CD14-positive monocyte (primary cell): Measurements from ENCODE around the gene SIRPA. TPM values are rescaled to one million over a fixed set of nuclear protein-coding genes. Genes with fewer than 3 reads are reported as not detected.

Source experiments
- DNase-seq, 3 donors: peaks; one replicate each; pipeline ENCODE4 v3.0.0-alpha.2; 2011 to 2022
- H2AFZ ChIP-seq: 2 replicates; pipeline ENCODE4 v1.6.0; 2012; ENCODE audit warnings: mild to moderate bottlenecking, low read depth, low read length, inconsistent platforms; ENCODE audit not compliant: insufficient read depth, poor library complexity, severe bottlenecking
- H3K27ac ChIP-seq, 2 donors: 1 replicate in 1 of 2; 2 replicates in 1 of 2; pipeline ENCODE4 v1.5.1; 2012 to 2013; ENCODE audit warnings: low read length in 2 of 2, control low read depth in 1 of 2, inconsistent platforms in 1 of 2, low read depth in 1 of 2, mild to moderate bottlenecking in 1 of 2
- H3K27me3 ChIP-seq, 2 donors: one replicate each; pipeline versions ENCODE4 v1.6.0 to v1.6.1; 2011 to 2013; ENCODE audit warnings: low read length in 2 of 2; ENCODE audit not compliant: control insufficient read depth in 2 of 2, insufficient read depth in 2 of 2
- H3K36me3 ChIP-seq, 2 donors: replicated peaks in 1 of 2; 1 replicate in 1 of 2; 2 replicates in 1 of 2; pipeline versions ENCODE4 v1.5.1 to v1.6.1; 2012 to 2013; ENCODE audit warnings: low read length in 2 of 2, control low read depth in 1 of 2, inconsistent platforms in 1 of 2, mild to moderate bottlenecking in 1 of 2; ENCODE audit not compliant: insufficient read depth in 2 of 2, control insufficient read depth in 1 of 2
- H3K4me1 ChIP-seq, 2 donors: 1 replicate in 1 of 2; 2 replicates in 1 of 2; pipeline versions ENCODE4 v1.5.1 to v1.6.1; 2012 to 2013; ENCODE audit warnings: low read length in 2 of 2, control low read depth in 1 of 2, inconsistent platforms in 1 of 2, mild to moderate bottlenecking in 1 of 2, moderate library complexity in 1 of 2; ENCODE audit not compliant: insufficient read depth in 2 of 2, control insufficient read depth in 1 of 2
- H3K4me2 ChIP-seq: replicated peaks from 2 replicates; pipeline ENCODE3; 2012; ENCODE audit warnings: low read length, moderate library complexity, mild to moderate bottlenecking; ENCODE audit not compliant: poor library complexity, severe bottlenecking; ENCODE audit errors: extremely low read depth
- H3K4me3 ChIP-seq, 3 experiments: fragments of 200-600 bp in 1 of 3; sonication (generic) in 1 of 3; replicated peaks in 1 of 3; 1 replicate in 2 of 3; 2 replicates in 1 of 3; pipeline ENCODE4 v1.5.1; 2011 to 2013; ENCODE audit warnings: low read length in 3 of 3, mild to moderate bottlenecking in 3 of 3, control low read depth in 2 of 3, low read depth in 2 of 3, inconsistent platforms in 1 of 3, moderate library complexity in 1 of 3
- H3K79me2 ChIP-seq: 2 replicates; pipeline ENCODE4 v1.6.0; 2012; ENCODE audit warnings: mild to moderate bottlenecking, control low read depth, inconsistent platforms, low read length, moderate library complexity; ENCODE audit not compliant: insufficient read depth
- H3K9ac ChIP-seq: 2 replicates; pipeline ENCODE4 v1.6.0; 2017; ENCODE audit warnings: low read length, mild to moderate bottlenecking; ENCODE audit not compliant: insufficient read depth, poor library complexity, severe bottlenecking
- H3K9me3 ChIP-seq, 2 donors: replicated peaks in 1 of 2; 1 replicate in 1 of 2; 2 replicates in 1 of 2; pipeline versions ENCODE4 v1.5.1 to v1.6.1; 2012 to 2013; ENCODE audit warnings: low read length in 2 of 2, control low read depth in 1 of 2; ENCODE audit not compliant: control insufficient read depth in 1 of 2, insufficient read depth in 1 of 2
- H4K20me1 ChIP-seq: 2 replicates; pipeline ENCODE4 v1.6.0; 2012; ENCODE audit warnings: mild to moderate bottlenecking, low read length, control low read depth, moderate library complexity; ENCODE audit not compliant: insufficient read depth
- H3K27ac Mint-ChIP-seq, 7 donors: one replicate each; pipeline ENCODE4 v1.8.0; 2020; ENCODE audit warnings: mild to moderate bottlenecking in 7 of 7, mixed read lengths in 7 of 7, moderate library complexity in 6 of 7, inconsistent platforms in 2 of 7
- H3K27me3 Mint-ChIP-seq, 3 donors: one replicate each; pipeline ENCODE4 v1.8.0; 2021 to 2022; ENCODE audit warnings: low read depth in 3 of 3, mild to moderate bottlenecking in 3 of 3, mixed read lengths in 3 of 3, moderate library complexity in 3 of 3, inconsistent platforms in 1 of 3
- H3K36me3 Mint-ChIP-seq, 2 donors: one replicate each; pipeline ENCODE4 v1.8.0; 2020; ENCODE audit warnings: mixed read lengths in 2 of 2, inconsistent platforms in 1 of 2, mild to moderate bottlenecking in 1 of 2
- H3K4me1 Mint-ChIP-seq: one replicate; pipeline ENCODE4 v1.8.0; 2020; ENCODE audit warnings: mild to moderate bottlenecking, mixed read lengths
- H3K4me3 Mint-ChIP-seq, 2 donors: one replicate each; pipeline ENCODE4 v1.8.0; 2020; ENCODE audit warnings: mild to moderate bottlenecking in 2 of 2, mixed read lengths in 2 of 2, moderate library complexity in 1 of 2
- H3K9me3 Mint-ChIP-seq, 7 donors: one replicate each; pipeline ENCODE4 v1.8.0; 2020 to 2022; ENCODE audit warnings: mixed read lengths in 7 of 7, mild to moderate bottlenecking in 6 of 7, moderate library complexity in 6 of 7, inconsistent platforms in 2 of 7
- WGBS: methylation state at CpG from one replicate; pipeline ENCODE4 v1.1.5; 2013; ENCODE audit warnings: missing lambda C conversion rate; ENCODE audit not compliant: insufficient coverage; 5-methylcytosine and 5-hydroxymethylcytosine counted together
- intact Hi-C, 2 donors: fragments of 100-400 bp; cut with micrococcal nuclease; formaldehyde crosslinking; loops; one replicate each; pipeline versions ENCODE4 v1.15.0 to v1.15.1; 2023
- polyA plus RNA-seq, 3 donors: library from polyadenylated mRNA; depleted of rRNA in 1 of 3; unstranded in 2 of 3; stranded (reverse) in 1 of 3; fragments of 300-500 nt in 2 of 3; fragments of >200 nt in 1 of 3; fragmentation: Illumina TruSeq in 2 of 3; gene quantifications; 1 replicate in 2 of 3; 2 replicates in 1 of 3; pipeline ENCODE4 v1.2.3, GENCODE V29; 2012 to 2021
- TF ChIP-seq, protein P1 (sequence below): fragments of 200-600 bp; IDR thresholded peaks from one replicate; pipeline ENCODE4 v1.8.0; 2022; ENCODE audit warnings: antibody characterized with exemption, mild to moderate bottlenecking

SIRPA gene
- polyA plus RNA-seq, 3 donors, result 28.4 to 126 (median 58.3) TPM

DNA sequence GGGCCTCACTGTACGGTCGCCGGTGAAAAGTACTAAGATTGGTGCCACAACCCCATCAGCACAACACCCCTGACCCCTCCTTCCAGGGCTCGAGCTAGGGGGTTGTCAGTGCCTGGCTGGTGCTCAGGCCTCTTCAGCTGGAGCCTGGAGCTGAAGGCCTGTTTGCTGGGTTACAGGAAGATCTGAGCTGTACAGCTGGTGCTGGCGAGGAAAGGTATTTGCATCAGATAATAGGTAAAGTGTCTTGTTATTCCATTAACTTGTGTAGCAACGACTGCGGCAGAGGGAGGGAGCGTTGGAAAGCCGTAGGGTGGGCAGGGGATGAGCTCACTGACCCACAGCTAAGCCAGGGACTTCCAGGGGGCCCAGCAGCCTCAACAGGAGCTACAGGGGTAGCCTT is 15.8 kb upstream of the SIRPA start:
- Mint-ChIP-seq H3K9me3 (peaks cover 0 to 8% (median 3%) of the 10 kb centered on the region in 7 donors), H3K4me3 (no peak overlapping the region), H3K27ac (no peak overlapping the region), H3K4me1 (peaks cover 63% of the 10 kb centered on the region), H3K27me3 (peaks cover 19 to 25% (median 24%) of the 10 kb centered on the region in 3 donors), H3K36me3 (peaks cover 0 to 6% of the 10 kb centered on the region in 2 donors)
- no peaks in the 10 kb centered on the region for H3K79me2 ChIP-seq
- H3K4me1 ChIP-seq, result peaks cover 60 to 62% of the 10 kb centered on the region in 2 donors
- H4K20me1 ChIP-seq, result peaks cover 23% of the 10 kb centered on the region
- no peak overlapping the region for H3K4me2 ChIP-seq
- no peak overlapping the region for H3K9ac ChIP-seq
- H3K27ac ChIP-seq, result no peak overlapping the region
- intact Hi-C loops, result no loop called here
- H3K27me3 ChIP-seq, result no peaks in the 10 kb centered on the region
- no peaks in the 10 kb centered on the region for H3K36me3 ChIP-seq
- no peak overlapping the region for H3K4me3 ChIP-seq
- TF ChIP-seq, protein P1, sequence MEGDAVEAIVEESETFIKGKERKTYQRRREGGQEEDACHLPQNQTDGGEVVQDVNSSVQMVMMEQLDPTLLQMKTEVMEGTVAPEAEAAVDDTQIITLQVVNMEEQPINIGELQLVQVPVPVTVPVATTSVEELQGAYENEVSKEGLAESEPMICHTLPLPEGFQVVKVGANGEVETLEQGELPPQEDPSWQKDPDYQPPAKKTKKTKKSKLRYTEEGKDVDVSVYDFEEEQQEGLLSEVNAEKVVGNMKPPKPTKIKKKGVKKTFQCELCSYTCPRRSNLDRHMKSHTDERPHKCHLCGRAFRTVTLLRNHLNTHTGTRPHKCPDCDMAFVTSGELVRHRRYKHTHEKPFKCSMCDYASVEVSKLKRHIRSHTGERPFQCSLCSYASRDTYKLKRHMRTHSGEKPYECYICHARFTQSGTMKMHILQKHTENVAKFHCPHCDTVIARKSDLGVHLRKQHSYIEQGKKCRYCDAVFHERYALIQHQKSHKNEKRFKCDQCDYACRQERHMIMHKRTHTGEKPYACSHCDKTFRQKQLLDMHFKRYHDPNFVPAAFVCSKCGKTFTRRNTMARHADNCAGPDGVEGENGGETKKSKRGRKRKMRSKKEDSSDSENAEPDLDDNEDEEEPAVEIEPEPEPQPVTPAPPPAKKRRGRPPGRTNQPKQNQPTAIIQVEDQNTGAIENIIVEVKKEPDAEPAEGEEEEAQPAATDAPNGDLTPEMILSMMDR, result no peak
- DNase-seq, result no peak
- no peaks in the 10 kb centered on the region for H3K9me3 ChIP-seq
- H2AFZ ChIP-seq, result no peak overlapping the region
- 91% methylated on average over 5 of the region's 9 CpGs for WGBS

DNA sequence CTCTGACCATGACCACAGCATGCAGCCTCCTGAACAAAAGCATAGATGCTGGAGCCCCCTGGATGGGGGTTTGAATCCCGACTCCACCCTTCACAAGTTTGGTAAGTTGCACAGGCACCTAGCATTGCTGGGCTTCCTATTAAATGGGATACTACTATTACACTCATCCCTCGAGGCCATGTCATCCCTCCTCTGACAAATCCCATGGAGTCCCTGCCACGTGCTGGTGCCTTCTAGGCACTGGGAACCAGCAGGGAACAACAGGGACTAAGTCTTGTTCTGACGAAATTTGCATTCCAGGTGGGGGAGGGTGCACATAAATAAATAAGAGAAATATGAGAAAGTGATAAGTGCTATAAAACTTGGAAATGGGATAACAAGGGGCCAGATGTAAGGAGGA is 15.3 kb upstream of the SIRPA start:
- WGBS, result 80% methylated on average over 1 of the region's 4 CpGs
- H4K20me1 ChIP-seq, result peaks cover 23% of the 10 kb centered on the region
- H3K36me3 ChIP-seq, result no peaks in the 10 kb centered on the region
- no peak for DNase-seq
- H3K4me3 ChIP-seq, result no peak overlapping the region
- intact Hi-C loops, result loop anchor here in 1 of 2 donors (5.0 kb wide), 1 partner anchor 38 kb away; no protein-coding TSS in a partner anchor
- no peak overlapping the region for H3K4me2 ChIP-seq
- Mint-ChIP-seq H3K36me3 (peaks cover 0 to 6% of the 10 kb centered on the region in 2 donors), H3K27ac (no peak overlapping the region), H3K4me3 (peak overlapping the region in 1 of 2 donors; percentile 52), H3K4me1 (peaks cover 61% of the 10 kb centered on the region), H3K9me3 (peaks cover 0 to 8% (median 3%) of the 10 kb centered on the region in 7 donors), H3K27me3 (peaks cover 21 to 28% (median 27%) of the 10 kb centered on the region in 3 donors)
- no peaks in the 10 kb centered on the region for H3K9me3 ChIP-seq
- H3K79me2 ChIP-seq, result no peaks in the 10 kb centered on the region
- TF ChIP-seq, protein P1, result no peak
- H3K27me3 ChIP-seq, result no peaks in the 10 kb centered on the region
- peaks cover 56 to 60% of the 10 kb centered on the region in 2 donors for H3K4me1 ChIP-seq
- H3K9ac ChIP-seq, result no peak overlapping the region
- H2AFZ ChIP-seq, result no peak overlapping the region
- no peak overlapping the region for H3K27ac ChIP-seq
